Daoy (cell line): ENCODE measurements around the gene NDUFB1. TPM values are rescaled to one million over a fixed set of nuclear protein-coding genes. Genes with fewer than 3 reads are reported as not detected.

ENCODE experiments used
- DNase-seq: peaks from one replicate; pipeline ENCODE4 v3.0.0-alpha.2; 2015; ENCODE audit warnings: low read depth
- total RNA-seq: library from RNA; depleted of rRNA; stranded (reverse); fragments of >200 nt; shearing (Covaris generic); gene quantifications from 2 replicates; pipeline ENCODE4 v1.2.3, GENCODE V29; 2014; rRNA removed

NDUFB1 gene
- total RNA-seq, 1 experiment from 2014 or later = 351 TPM

- no peak for DNase-seq
These were observed 21.7 kb downstream of the NDUFB1 start for GRCh38 chr14:92099802-92100201.

GRCh38 chr14:92093320-92093719 lies 28.2 kb downstream of the NDUFB1 start:
- DNase-seq = no peak

- DNase-seq = no peak
These were observed 33.0 kb downstream of the NDUFB1 start for GRCh38 chr14:92088494-92088893.

GRCh38 chr14:92074555-92074954 lies 47.0 kb downstream of the NDUFB1 start:
- DNase-seq = no peak

Other genes starting within 250 kb of the NDUFB1 start
- gene FBLN5, start 174.0 kb downstream of the NDUFB1 start, total RNA-seq = 0.18 and 0.57 TPM in 2 replicates
- 23.2 and 23.6 TPM in 2 replicates for gene TRIP11, start 81.6 kb downstream of the NDUFB1 start, total RNA-seq
- gene ATXN3, start 15.1 kb downstream of the NDUFB1 start, total RNA-seq = 40.4 and 56.3 TPM in 2 replicates
- gene CPSF2, start 263 bp upstream of the NDUFB1 start, total RNA-seq = 63.4 and 86.0 TPM in 2 replicates
- not detected in 2 replicates for gene SLC24A4, start 201.5 kb upstream of the NDUFB1 start, total RNA-seq